Fibroblast of skin of right biceps (primary cell): ENCODE data around the gene BCKDK.

ENCODE experiments used
- DNase-seq: peaks from one replicate; pipeline ENCODE4 v3.0.0-alpha.2; 2013

BCKDK gene

GRCh38 chr16:31108035-31108793 lies at the start of gene BCKDK:
BCKDK (plus strand) TSS chr16:31108386; CDS start chr16:31109224, 838 bp downstream.
- peak; percentile 79 for DNase-seq

GRCh38 chr16:31061126-31061812 lies 46.9 kb upstream of the BCKDK start:
- DNase-seq: no peak

- no peak for DNase-seq
These were observed 46.3 kb upstream of the BCKDK start for GRCh38 chr16:31061813-31062440.

- DNase-seq: no peak
These were observed 44.7 kb upstream of the BCKDK start for GRCh38 chr16:31063495-31063842.

GRCh38 chr16:31063843-31064611 lies 44.2 kb upstream of the BCKDK start:
- DNase-seq: no peak

GRCh38 chr16:31064882-31065461 lies 43.2 kb upstream of the BCKDK start:
- peak; percentile 94 for DNase-seq

- DNase-seq: no peak
These were observed 40.8 kb upstream of the BCKDK start for GRCh38 chr16:31067342-31067741.

- peak; percentile 90 for DNase-seq
These were observed 36.3 kb upstream of the BCKDK start for GRCh38 chr16:31071861-31072260.

GRCh38 chr16:31072540-31073141 lies 35.5 kb upstream of the BCKDK start:
- DNase-seq: peak; percentile 50

- peak; percentile 91 for DNase-seq
These were observed 34.8 kb upstream of the BCKDK start for GRCh38 chr16:31073142-31073969.

GRCh38 chr16:31073970-31074813 lies 34.0 kb upstream of the BCKDK start, which contains the start of the genes ZNF646 and ZNF668:
ZNF646 (plus strand) TSS chr16:31074422; CDS start chr16:31076325, 1,903 bp downstream.
ZNF668 (minus strand) TSS chr16:31074240; CDS start chr16:31064459, 9,781 bp downstream.
- DNase-seq: peak; percentile 99

GRCh38 chr16:31074814-31075183 lies 33.4 kb upstream of the BCKDK start:
- no peak for DNase-seq

- DNase-seq: no peak
These were observed 31.9 kb upstream of the BCKDK start for GRCh38 chr16:31076319-31076718.

- no peak for DNase-seq
These were observed 31.2 kb upstream of the BCKDK start for GRCh38 chr16:31077024-31077423.

- no peak for DNase-seq
These were observed 30.4 kb upstream of the BCKDK start for GRCh38 chr16:31077592-31078396.

GRCh38 chr16:31078597-31079341 lies 29.4 kb upstream of the BCKDK start:
- DNase-seq: no peak

GRCh38 chr16:31079342-31079944 lies 28.7 kb upstream of the BCKDK start:
- no peak for DNase-seq

- DNase-seq: no peak
These were observed 28.1 kb upstream of the BCKDK start for GRCh38 chr16:31080035-31080629.
